Measurements from ENCODE around the gene NPIPB2. TPM values are rescaled to one million over a fixed set of nuclear protein-coding genes. Genes with fewer than 3 reads are reported as not detected.

The NPIPB2 gene
- total and polyA plus RNA-seq, 2 of the 8 experiments (the other 6 are each of a cell fraction or from before 2014, with no cell fraction given) = 7.5 to 8.3 TPM

DNA sequence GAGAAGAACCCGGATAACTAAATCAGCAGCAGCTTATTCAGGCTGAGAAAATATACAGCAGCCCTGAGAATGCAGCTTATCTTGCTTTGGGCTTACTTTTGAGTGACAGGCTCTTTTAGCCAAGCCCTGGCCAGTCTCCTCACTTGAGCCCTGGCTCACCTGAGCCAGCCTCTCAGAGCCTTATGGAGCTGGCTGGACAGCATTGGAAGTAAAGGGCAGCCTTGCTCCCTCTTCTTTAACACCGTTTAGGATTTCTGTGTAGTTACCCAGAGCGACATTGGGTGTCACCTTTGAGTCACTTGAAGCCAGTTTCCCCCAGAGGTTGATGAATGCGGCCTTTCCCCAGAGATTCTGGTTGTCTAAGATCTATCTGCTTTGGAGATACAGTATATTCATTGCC is 7.7 kb upstream of the NPIPB2 start:
- H4K8ac ChIP-seq (ENCODE audit: extremely low read depth, insufficient read depth, low read length) = no peak overlapping the region
- no peak overlapping the region for H2BK20ac ChIP-seq (ENCODE audit: low read length)
- 23% methylated on average over 4 of the region's 4 CpGs; no CpG with 5 or more reads in 1 of the 2 experiments for WGBS, 2 experiments (ENCODE audit: extremely low coverage in 1 of 2, insufficient coverage in 1 of 2, insufficient read length in 1 of 2, insufficient replicate concordance in 2 of 2, low coverage in 1 of 2, low lambda C conversion rate in 2 of 2, missing lambda C conversion rate in 1 of 2)
- no peak overlapping the region for H3K4me3 ChIP-seq (ENCODE audit: extremely low read depth in 1 of 4, insufficient read depth in 2 of 4, low read depth in 3 of 4, low read length in 4 of 4)
- no peak overlapping the region for H4K5ac ChIP-seq (ENCODE audit: insufficient read length, low read depth, low read length)
- H3K4ac ChIP-seq (replicated peaks; ENCODE audit: insufficient read length, low read depth, low read length) = no peak overlapping the region
- no peak overlapping the region for H3K14ac ChIP-seq (ENCODE audit: insufficient read length)
- no peak overlapping the region for H3K27ac ChIP-seq (ENCODE audit: low read depth, low read length)
- H3K36me3 ChIP-seq (ENCODE audit: control insufficient read depth in 2 of 4, insufficient read depth in 4 of 4, low read length in 3 of 4) = no peaks in the 10 kb centered on the region
- no peak overlapping the region for H2AK5ac ChIP-seq (ENCODE audit: low read depth, low read length)
- no peak overlapping the region for H3K4me2 ChIP-seq (ENCODE audit: insufficient read depth in 1 of 2, low read depth in 2 of 2, low read length in 2 of 2)
- no peaks in the 10 kb centered on the region for H3K9me3 ChIP-seq (ENCODE audit: insufficient read depth in 2 of 2, low read depth in 1 of 2, low read length in 1 of 2)
- no peak overlapping the region for H2BK5ac ChIP-seq (ENCODE audit: low read depth, low read length)
- no peak overlapping the region for H3K18ac ChIP-seq (ENCODE audit: extremely low read depth, low read length)
- no peak overlapping the region for H3K23ac ChIP-seq (ENCODE audit: insufficient read length)
- no peak overlapping the region for H3K56ac ChIP-seq (replicated peaks; ENCODE audit: insufficient read length, low read depth, low read length)
- H4K91ac ChIP-seq (replicated peaks; ENCODE audit: insufficient read length, low read length) = no peak overlapping the region
- no peak overlapping the region for H2AFZ ChIP-seq (ENCODE audit: low read length)
- H3K79me2 ChIP-seq (ENCODE audit: control insufficient read depth in 1 of 2, insufficient read depth in 2 of 2, low read length in 2 of 2) = no peaks in the 10 kb centered on the region
- ChIA-PET CTCF (ENCODE audit: partially characterized antibody) (interaction anchor here (0.7 to 4.3 kb wide), 7 partner anchors 10 to 323 kb away, joined by 3 to 22 read pairs (median 5); partner anchors contain the start of gene TNFRSF17), POLR2A (ENCODE audit: partially characterized antibody) (no interaction called here)
- H3K27me3 ChIP-seq (replicated peaks in 1 of 4; ENCODE audit: control insufficient read depth in 3 of 4, extremely low read depth in 1 of 4, insufficient read depth in 3 of 4, low read length in 3 of 4) = no peaks in the 10 kb centered on the region
- DNase-seq (ENCODE audit: low read depth in 1 of 2, low spot score in 2 of 2) (peak in 1 of 2 experiments; percentile 56), FAIRE-seq (peak; percentile 77)
- peaks cover 0 to 4% (median 0%) of the 10 kb centered on the region in 4 experiments; a peak in 2 of 7 replicates for H3K4me1 ChIP-seq (replicated peaks in 1 of 4; ENCODE audit: control insufficient read depth in 3 of 4, insufficient read depth in 4 of 4, low read length in 3 of 4)
- no peaks in the 10 kb centered on the region for H4K20me1 ChIP-seq (replicated peaks in 1 of 2; ENCODE audit: control insufficient read depth in 1 of 2, insufficient read depth in 2 of 2, low read length in 2 of 2)
- H2BK12ac ChIP-seq (ENCODE audit: low read depth, low read length) = no peak overlapping the region
- peaks cover 1% of the 10 kb centered on the region; the same call in 1 of the 2 replicates for H3K23me2 ChIP-seq (ENCODE audit: low read depth, low read length)
- no peak overlapping the region for H2BK120ac ChIP-seq (replicated peaks; ENCODE audit: low read depth, low read length)
- no peak overlapping the region for H3K9ac ChIP-seq (replicated peaks in 1 of 4; ENCODE audit: extremely low read depth in 1 of 4, low read depth in 3 of 4, low read length in 3 of 4)
- no peaks in the 10 kb centered on the region for H3K79me1 ChIP-seq (ENCODE audit: low read depth, low read length)
- H2BK15ac ChIP-seq (ENCODE audit: low read length) = no peak overlapping the region
- TF ChIP-seq, protein P1, sequence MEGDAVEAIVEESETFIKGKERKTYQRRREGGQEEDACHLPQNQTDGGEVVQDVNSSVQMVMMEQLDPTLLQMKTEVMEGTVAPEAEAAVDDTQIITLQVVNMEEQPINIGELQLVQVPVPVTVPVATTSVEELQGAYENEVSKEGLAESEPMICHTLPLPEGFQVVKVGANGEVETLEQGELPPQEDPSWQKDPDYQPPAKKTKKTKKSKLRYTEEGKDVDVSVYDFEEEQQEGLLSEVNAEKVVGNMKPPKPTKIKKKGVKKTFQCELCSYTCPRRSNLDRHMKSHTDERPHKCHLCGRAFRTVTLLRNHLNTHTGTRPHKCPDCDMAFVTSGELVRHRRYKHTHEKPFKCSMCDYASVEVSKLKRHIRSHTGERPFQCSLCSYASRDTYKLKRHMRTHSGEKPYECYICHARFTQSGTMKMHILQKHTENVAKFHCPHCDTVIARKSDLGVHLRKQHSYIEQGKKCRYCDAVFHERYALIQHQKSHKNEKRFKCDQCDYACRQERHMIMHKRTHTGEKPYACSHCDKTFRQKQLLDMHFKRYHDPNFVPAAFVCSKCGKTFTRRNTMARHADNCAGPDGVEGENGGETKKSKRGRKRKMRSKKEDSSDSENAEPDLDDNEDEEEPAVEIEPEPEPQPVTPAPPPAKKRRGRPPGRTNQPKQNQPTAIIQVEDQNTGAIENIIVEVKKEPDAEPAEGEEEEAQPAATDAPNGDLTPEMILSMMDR (IDR thresholded peaks at IDR 0.05; ENCODE audit: control extremely low read depth in 1 of 3, insufficient read depth in 1 of 3, low read depth in 1 of 3, low read length in 3 of 3) = peak in 2 of 3 experiments; percentile 64; a peak in 3 of 4 replicates
- TF ChIP-seq SP1 (IDR thresholded peaks at IDR 0.05; ENCODE audit: low read depth, low read length) (no peak), RNF2 (IDR thresholded peaks at IDR 0.05; ENCODE audit: borderline replicate concordance, low read depth, low read length, missing control alignments, poor library complexity, severe bottlenecking) (no peak), SIRT6 (IDR thresholded peaks at IDR 0.05; ENCODE audit: low read length) (no peak), YY1 (IDR thresholded peaks at IDR 0.05; ENCODE audit: low read depth, low read length) (no peak), KDM5A (IDR thresholded peaks at IDR 0.05; ENCODE audit: low read length) (no peak), SIN3A (conservative IDR thresholded peaks at IDR 0.05 in 1 of 2, IDR thresholded peaks at IDR 0.05 in 1 of 2; ENCODE audit: low read depth in 1 of 2, low read length in 2 of 2) (no peak), SP2 (IDR thresholded peaks at IDR 0.05; ENCODE audit: low read length) (no peak), JUND (IDR thresholded peaks at IDR 0.05; ENCODE audit: low read length) (no peak), FOSL1 (IDR thresholded peaks at IDR 0.05; ENCODE audit: insufficient read depth, low read depth, low read length) (no peak), RBBP5 (IDR thresholded peaks at IDR 0.05; ENCODE audit: borderline replicate concordance, low read depth, low read length) (no peak), SUZ12 (IDR thresholded peaks at IDR 0.05; ENCODE audit: low read length) (no peak)

Measured in H1 (cell line).